GM12878 (cell line): ENCODE results near the gene MAPK8IP1. TPM values are rescaled to one million over a fixed set of nuclear protein-coding genes. Genes with fewer than 3 reads are reported as not detected.

Source experiments
- ATF2 ChIP-seq: IDR thresholded peaks from 2 replicates; pipeline ENCODE4 v1.6.1; 2012; ENCODE audit warnings: low read length, inconsistent platforms
- BACH1 ChIP-seq: fragments of 450-650 bp; IDR thresholded peaks from 2 replicates; pipeline ENCODE4 v1.6.1; 2017; ENCODE audit warnings: mild to moderate bottlenecking, borderline replicate concordance
- BHLHE40 ChIP-seq, 2 experiments: fragments of 450-650 bp in 1 of 2; IDR thresholded peaks; 2 replicates each; pipeline ENCODE4 v1.6.1; 2011 to 2017; ENCODE audit warnings: low read depth in 2 of 2, borderline replicate concordance in 1 of 2, improper control_type of control experiment in 1 of 2, low read length in 1 of 2, mild to moderate bottlenecking in 1 of 2
- BMI1 ChIP-seq: fragments of 450-650 bp; IDR thresholded peaks from 2 replicates; pipeline ENCODE4 v1.6.1; 2016; ENCODE audit warnings: mild to moderate bottlenecking, moderate library complexity, borderline replicate concordance
- CBX3 ChIP-seq: fragments of 200-600 bp; sonication (generic); IDR thresholded peaks from 2 replicates; pipeline ENCODE4 v1.6.1; 2016; ENCODE audit warnings: low read depth, borderline replicate concordance
- EP300 ChIP-seq, 2 experiments: fragments of 150-350 bp in 1 of 2; IDR thresholded peaks; 2 replicates each; pipeline ENCODE4 v1.6.1; 2011 to 2012; ENCODE audit warnings: low read depth in 2 of 2, low read length in 2 of 2, borderline replicate concordance in 1 of 2, improper control_type of control experiment in 1 of 2, inconsistent platforms in 1 of 2; ENCODE audit not compliant: control insufficient read depth in 1 of 2
- ETV6 ChIP-seq, 2 experiments: fragments of 450-650 bp in 1 of 2; IDR thresholded peaks in 1 of 2; conservative IDR thresholded peaks in 1 of 2; 2 replicates each; pipeline ENCODE4 v1.6.1; 2014; ENCODE audit warnings: antibody characterized with exemption in 1 of 2, borderline replicate concordance in 1 of 2, low read depth in 1 of 2, mild to moderate bottlenecking in 1 of 2, moderate library complexity in 1 of 2
- FOS ChIP-seq: IDR thresholded peaks from 3 replicates; pipeline ENCODE4 v1.6.1; 2011; ENCODE audit warnings: borderline replicate concordance; ENCODE audit not compliant: insufficient read length; ENCODE audit errors: extremely low read depth
- FOXK2 ChIP-seq: fragments of 450-650 bp; IDR thresholded peaks from 2 replicates; pipeline ENCODE4 v1.6.1; 2017; ENCODE audit warnings: mild to moderate bottlenecking, moderate library complexity
- HDAC2 ChIP-seq: fragments of 200-600 bp; sonication (generic); IDR thresholded peaks from 2 replicates; pipeline ENCODE4 v1.6.1; 2017
- HDGF ChIP-seq: fragments of 450-650 bp; IDR thresholded peaks from 2 replicates; pipeline ENCODE4 v1.6.1; 2016; ENCODE audit warnings: antibody characterized with exemption
- IKZF1 ChIP-seq: fragments of 450-650 bp; conservative IDR thresholded peaks from 2 replicates; pipeline ENCODE4 v1.6.1; 2017; ENCODE audit warnings: antibody characterized with exemption, mild to moderate bottlenecking
- MLLT1 ChIP-seq: fragments of 450-650 bp; IDR thresholded peaks from 2 replicates; pipeline ENCODE4 v1.6.1; 2016; ENCODE audit warnings: mild to moderate bottlenecking
- MTA2 ChIP-seq: fragments of 450-650 bp; IDR thresholded peaks from 2 replicates; pipeline ENCODE4 v1.6.1; 2016; ENCODE audit warnings: low read depth, mild to moderate bottlenecking, moderate library complexity
- NBN ChIP-seq: fragments of 450-650 bp; IDR thresholded peaks from 2 replicates; pipeline ENCODE4 v1.6.1; 2016
- NFIC ChIP-seq: IDR thresholded peaks from 2 replicates; pipeline ENCODE4 v1.6.1; 2012; ENCODE audit warnings: low read depth, mild to moderate bottlenecking, inconsistent platforms, low read length, moderate library complexity
- NRF1 ChIP-seq: conservative IDR thresholded peaks from 2 replicates; pipeline ENCODE4 v1.6.1; 2011; ENCODE audit warnings: mild to moderate bottlenecking, low read depth, low read length, improper control_type of control experiment
- POLR2AphosphoS5 ChIP-seq: IDR thresholded peaks from 2 replicates; pipeline ENCODE4 v1.6.1; 2011; ENCODE audit warnings: mild to moderate bottlenecking, low read length, inconsistent platforms
- RAD51 ChIP-seq: fragments of 450-650 bp; IDR thresholded peaks from 2 replicates; pipeline ENCODE4 v1.6.1; 2016; ENCODE audit warnings: moderate library complexity, mild to moderate bottlenecking, inconsistent platforms
- RELB ChIP-seq: fragments of 450-650 bp; IDR thresholded peaks from 2 replicates; pipeline ENCODE4 v1.6.1; 2017; ENCODE audit warnings: low read depth, mild to moderate bottlenecking, moderate library complexity
- SMAD5 ChIP-seq: IDR thresholded peaks from 2 replicates; pipeline ENCODE4 v1.6.1; 2016; ENCODE audit warnings: antibody characterized with exemption, low read depth
- TAF1 ChIP-seq: IDR thresholded peaks from 2 replicates; pipeline ENCODE4 v1.6.1; 2011; ENCODE audit warnings: mild to moderate bottlenecking, low read depth, low read length, borderline replicate concordance
- USF1 ChIP-seq: IDR thresholded peaks from 2 replicates; pipeline ENCODE4 v1.6.1; 2011; ENCODE audit warnings: borderline replicate concordance, low read depth, mild to moderate bottlenecking, moderate library complexity, mixed read lengths, low read length; ENCODE audit not compliant: insufficient read depth; ENCODE audit errors: extremely low read length
- ZNF207 ChIP-seq: fragments of 450-650 bp; IDR thresholded peaks from 2 replicates; pipeline ENCODE4 v1.6.1; 2014; ENCODE audit warnings: antibody characterized with exemption, mild to moderate bottlenecking, borderline replicate concordance
- polyA plus RNA-seq, 11 experiments: library from polyadenylated mRNA; depleted of rRNA in 4 of 11; unstranded in 6 of 11; stranded (reverse) in 5 of 11; fragments of >200 nt; fragmentation: Nextera tagmentation in 4 of 11; fragmentation: Illumina TruSeq in 1 of 11; extraction: Ambion mirVana in 4 of 11; extraction: Trizol in 1 of 11; gene quantifications; 1 replicate in 1 of 11; 2 replicates in 10 of 11; pipeline versions ENCODE4 v1.2.1 to v1.2.3, GENCODE V29; 2011 to 2016; ENCODE audit warnings: inconsistent platforms in 2 of 11, missing spikeins in 2 of 11, low read depth in 1 of 11
- total RNA-seq, 4 experiments: library from RNA; depleted of rRNA in 3 of 4; stranded (reverse); fragments of >200 nt in 3 of 4; fragmentation: Illumina TruSeq in 1 of 4; extraction: Trizol in 1 of 4; gene quantifications; 2 replicates each; pipeline versions ENCODE4 v1.2.1 to v1.2.3, GENCODE V29; 2013 to 2021

The MAPK8IP1 gene
- total and polyA plus RNA-seq, 10 of the 15 experiments (the other 5 are each of a cell fraction or from before 2014, with no cell fraction given) = 0.04 to 0.44 (median 0.11) TPM; not detected in 2

GRCh38 chr11:45846974-45847910, 38.2 kb upstream of the MAPK8IP1 start, which contains the start of gene CRY2 (continued):
- TF ChIP-seq IKZF1 = peak; percentile 83
- no peak for TF ChIP-seq ATF2
- peak; percentile 44; the same call in 1 of the 2 replicates for TF ChIP-seq SMAD5
- TF ChIP-seq FOXK2 = no peak
- TF ChIP-seq BACH1 = peak; percentile 84
- TF ChIP-seq USF1 = peak; percentile 9
- TF ChIP-seq MTA2 = peak; percentile 32; the same call in 1 of the 2 replicates
- TF ChIP-seq HDGF = peak; percentile 98
- TF ChIP-seq NBN = peak; percentile 89
- TF ChIP-seq MLLT1 = peak; percentile 11; the same call in 1 of the 2 replicates
- no peak for TF ChIP-seq NFIC
- TF ChIP-seq RAD51 = peak; percentile 32
- TF ChIP-seq RELB = peak; percentile 64; the same call in 1 of the 2 replicates
- TF ChIP-seq NRF1 = 0 out of 2 replicates have a peak, but pooled peaks have one; percentile 5
- peak; percentile 89 for TF ChIP-seq BMI1
- no peak; the same call in 1 of the 2 replicates for TF ChIP-seq ZNF207
- TF ChIP-seq POLR2AphosphoS5 = peak; percentile 92
- peak; percentile 100 for TF ChIP-seq BHLHE40 (IDR thresholded peaks at IDR 0.05; ENCODE audit: borderline replicate concordance in 1 of 2, low read depth in 2 of 2, low read length in 1 of 2)
- no peak for TF ChIP-seq FOS
- no peak for TF ChIP-seq HDAC2
- no peak for TF ChIP-seq ETV6 (conservative IDR thresholded peaks at IDR 0.05 in 1 of 2, IDR thresholded peaks at IDR 0.05 in 1 of 2; ENCODE audit: borderline replicate concordance in 1 of 2, low read depth in 1 of 2)
- TF ChIP-seq CBX3 = no peak
- TF ChIP-seq EP300 (IDR thresholded peaks at IDR 0.05; ENCODE audit: borderline replicate concordance in 1 of 2, control insufficient read depth in 1 of 2, low read depth in 2 of 2, low read length in 2 of 2) = peak in 1 of 2 experiments; percentile 58; a peak in 2 of 4 replicates
- TF ChIP-seq TAF1 = peak; percentile 93
